NCI-H2227 treated with DMSO at 0.1 percent for 48 hours (cell line): ENCODE results near the gene TMSB15C.
"Not testable (repeated sequence)": the region's sequence is repeated elsewhere in the genome, so short reads cannot be mapped to it uniquely, and the experiment has no call there.

ENCODE experiments used
- DNase-seq: peaks from one replicate; lab custom pipeline; 2025; lab: John Stamatoyannopoulos, UW

The TMSB15C gene

DNA sequence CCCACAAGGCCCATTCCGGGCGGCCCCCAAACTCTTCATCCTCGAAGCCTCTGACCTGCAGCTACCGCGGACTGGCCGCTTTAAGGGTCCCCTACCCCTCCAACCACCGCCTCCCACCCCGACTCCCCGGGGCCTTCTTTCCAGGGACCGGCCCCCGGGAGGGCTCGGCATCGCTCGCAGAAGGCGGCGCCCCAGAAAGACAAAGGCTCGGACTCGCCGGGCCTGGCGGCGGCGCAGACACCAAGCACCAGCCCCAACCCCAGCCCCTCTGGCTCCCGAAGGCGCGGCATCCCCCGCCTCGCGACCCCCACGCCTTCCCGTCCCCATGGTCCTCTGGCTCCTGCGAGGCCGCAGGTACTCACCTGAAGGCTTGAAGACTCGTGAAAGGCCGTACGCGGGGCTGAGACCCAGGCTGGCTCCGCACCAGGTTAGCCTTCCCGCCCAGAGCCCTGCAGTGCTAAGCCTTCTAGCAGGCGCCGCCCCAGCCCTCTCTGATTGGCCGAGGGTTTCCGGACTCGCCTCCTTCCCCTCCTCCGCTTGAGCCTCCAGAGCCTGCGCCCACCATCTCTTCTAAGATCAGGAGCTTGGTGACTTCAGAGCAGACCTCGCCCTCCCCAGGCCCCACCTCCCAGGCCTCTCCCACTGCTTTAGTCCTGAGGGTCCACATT is at the start of gene TMSB15C:
Gene TMSB15C (minus strand): TSS at position 459 of the 668 bp plus-strand sequence.
- not testable (repeated sequence) for DNase-seq

DNA sequence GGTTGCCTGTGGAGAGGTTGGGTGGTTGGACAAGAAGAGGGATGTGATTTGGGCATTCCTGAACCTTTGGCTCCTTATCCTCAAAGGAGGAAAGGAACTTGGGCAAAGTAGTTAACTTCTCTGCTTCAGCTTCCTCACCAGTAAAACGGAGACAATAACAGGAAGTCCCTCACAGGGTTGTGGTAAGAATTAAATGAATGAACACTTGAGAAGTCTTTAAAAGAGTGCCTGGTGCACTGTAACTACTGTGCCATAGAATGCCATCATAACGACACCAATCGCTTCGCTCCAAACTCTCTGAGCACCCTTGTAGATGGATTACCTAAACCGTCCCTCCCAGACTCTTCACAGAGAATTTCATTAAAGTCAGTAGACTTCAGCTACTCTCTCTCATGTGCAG is 46.8 kb upstream of the TMSB15C start:
- DNase-seq: no peak

DNA sequence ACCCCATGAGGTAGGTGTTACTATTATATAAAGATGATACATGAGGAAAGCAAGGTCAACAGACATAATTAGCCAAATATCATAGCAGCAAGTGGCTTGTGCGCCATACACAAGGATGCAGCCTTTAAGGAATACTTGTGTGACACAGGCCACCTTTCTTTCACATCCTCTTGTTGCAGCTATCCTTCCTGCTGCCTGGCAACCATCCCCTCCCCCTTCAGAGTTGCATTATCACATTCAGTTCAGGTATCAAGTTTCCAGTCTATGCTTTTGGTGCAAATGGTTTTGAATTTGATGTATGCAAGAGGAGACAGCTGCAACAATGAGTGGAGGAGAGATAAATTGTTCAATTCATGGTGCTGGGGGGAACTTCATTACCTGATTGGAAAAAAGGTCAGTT is 42.7 kb upstream of the TMSB15C start:
- no peak for DNase-seq

DNA sequence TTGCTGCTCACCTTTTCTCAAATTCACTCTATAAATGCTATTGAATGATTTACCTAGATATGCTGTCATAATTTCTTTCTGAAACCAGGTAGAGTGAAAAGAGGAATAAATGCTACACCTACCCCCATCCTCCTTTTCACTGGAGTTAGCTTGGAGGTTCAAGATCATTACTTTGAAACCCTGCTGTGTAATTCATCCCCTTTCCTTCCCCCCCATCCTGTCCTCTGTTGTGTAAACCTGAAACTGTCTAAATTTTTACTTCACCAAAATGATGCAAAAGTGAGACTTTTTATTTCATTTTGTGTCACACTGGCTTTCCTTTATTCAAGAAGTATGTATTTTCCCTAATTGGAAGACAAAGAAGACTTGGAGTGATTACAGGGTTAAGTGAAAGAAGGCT is 41.7 kb upstream of the TMSB15C start:
- no peak for DNase-seq

DNA sequence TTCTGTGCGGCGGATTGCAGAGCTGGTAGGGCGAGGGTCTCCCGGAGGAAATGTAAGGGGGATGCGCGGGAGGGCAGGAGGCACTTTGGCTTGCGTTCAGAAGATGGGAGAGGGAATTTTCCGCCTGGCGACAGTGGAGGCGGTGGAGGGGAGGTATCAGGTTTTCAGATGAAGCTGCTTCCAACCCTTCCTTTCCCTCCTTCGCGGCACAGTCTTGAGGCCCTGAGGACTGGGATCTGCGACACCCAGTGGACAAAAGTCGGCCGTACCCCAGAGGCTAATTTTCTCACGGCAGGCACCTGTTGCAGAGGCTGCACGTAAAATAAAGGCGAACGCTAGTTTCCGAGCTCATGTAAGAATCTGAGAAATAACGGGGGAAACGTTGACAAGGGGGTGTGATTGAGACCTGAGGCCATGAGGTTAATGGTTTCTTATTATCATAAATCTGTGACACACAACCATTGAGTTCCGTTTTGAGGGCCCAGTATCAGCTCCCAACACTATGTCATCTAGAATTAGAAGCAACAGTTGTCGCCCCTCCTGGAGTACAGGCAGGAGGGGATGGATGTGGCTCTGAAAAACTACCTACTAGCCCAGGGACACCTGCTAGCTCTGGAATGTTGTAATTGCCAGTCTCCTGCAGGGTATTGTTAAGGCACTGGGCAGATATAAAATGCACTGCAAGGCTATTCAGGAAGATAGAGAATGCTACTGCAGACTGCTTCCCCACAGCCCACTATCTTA is 37.4 kb upstream of the TMSB15C start:
- peak; percentile 67 for DNase-seq

DNA sequence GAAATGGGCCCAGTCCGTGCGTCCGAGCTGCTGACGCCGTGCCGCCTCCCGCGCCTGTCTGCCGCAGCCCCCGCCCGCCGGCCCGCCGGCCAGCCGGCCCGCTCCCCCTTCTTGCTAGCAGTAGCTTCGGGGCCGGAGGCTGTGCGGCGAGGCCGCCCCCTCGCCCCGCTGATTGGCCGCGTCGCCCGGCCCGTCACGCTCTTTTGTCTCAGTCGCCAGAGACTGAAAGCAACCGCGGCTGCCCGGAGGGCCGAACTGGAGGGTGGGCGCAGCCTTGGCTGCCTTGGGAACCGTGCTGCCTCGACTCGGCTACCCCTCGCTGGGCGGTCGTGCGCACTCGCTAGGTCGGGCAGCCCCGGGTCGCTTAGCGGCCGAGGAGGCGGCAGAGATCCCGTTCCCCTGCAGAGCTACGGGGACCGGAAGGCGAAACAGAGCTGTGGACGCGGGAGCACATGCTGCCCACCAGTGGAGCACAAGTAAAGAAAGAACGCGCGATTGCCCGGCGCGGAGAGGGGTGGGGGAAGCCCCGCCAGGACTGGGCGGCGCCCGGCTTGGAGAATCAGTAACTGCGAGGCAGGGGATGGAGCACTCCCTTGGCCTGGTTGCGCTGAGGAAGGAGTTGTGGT is 36.4 kb upstream of the TMSB15C start, which contains the start of gene ZCCHC18:
Gene ZCCHC18 (plus strand): TSS at position 198 of the 626 bp plus-strand sequence. CDS start 1,589 bp downstream, outside the sequence.
- DNase-seq: peak; percentile 87

DNA sequence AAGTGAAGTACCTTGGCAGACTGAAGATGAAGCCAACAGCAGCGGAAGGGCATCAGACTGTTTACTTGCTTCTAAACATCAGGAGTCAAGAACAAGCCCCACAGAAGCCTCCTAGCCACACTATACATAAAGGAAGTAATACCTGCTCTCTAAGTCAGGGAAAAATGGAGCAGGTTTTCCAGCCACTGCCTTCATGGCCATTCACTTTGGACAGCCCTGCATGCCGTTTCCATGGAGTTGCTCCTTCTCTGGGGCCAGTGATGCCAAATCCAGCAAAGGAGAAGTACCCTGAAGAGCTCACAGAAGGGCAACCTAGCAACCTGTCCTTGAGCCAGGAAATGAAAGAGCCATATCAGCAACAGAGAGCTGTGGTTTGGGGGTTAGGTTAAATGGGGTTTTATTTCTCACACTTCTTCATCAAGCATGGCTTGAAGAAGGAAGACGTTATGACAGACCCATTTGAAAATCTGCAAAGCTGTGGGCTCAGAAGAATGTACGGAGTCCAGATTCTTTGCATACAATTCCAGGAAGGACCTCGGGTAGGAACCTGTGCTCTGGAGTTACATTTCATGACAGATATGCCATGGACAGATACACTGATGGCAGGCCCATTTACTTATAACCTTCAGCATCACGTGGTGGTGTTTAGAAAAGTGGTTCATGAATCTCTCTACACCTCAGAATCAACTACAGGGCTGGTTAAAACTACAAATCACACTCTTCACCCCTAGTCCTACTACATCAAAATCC is 34.6 kb upstream of the TMSB15C start:
- DNase-seq: not testable (repeated sequence)

DNA sequence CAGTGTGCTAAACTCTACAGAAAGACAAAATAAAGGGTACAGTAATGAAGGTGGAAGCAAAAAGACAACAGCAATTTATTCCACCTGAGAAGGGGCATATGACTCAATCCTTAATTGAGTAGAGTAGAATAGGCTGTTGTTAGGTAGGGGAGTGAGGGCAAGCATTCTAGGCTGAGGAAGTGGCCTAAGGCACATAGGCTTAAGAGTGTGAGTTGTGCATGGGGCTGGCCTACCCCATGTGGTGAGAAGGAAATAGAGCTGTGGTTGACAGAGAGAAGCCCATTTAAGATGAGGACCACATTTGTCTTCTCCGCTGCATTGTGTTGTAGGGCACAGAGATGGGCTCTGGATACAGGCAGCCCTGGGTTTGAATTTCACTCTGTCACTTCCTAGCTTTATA is 32.9 kb upstream of the TMSB15C start:
- DNase-seq: no peak

DNA sequence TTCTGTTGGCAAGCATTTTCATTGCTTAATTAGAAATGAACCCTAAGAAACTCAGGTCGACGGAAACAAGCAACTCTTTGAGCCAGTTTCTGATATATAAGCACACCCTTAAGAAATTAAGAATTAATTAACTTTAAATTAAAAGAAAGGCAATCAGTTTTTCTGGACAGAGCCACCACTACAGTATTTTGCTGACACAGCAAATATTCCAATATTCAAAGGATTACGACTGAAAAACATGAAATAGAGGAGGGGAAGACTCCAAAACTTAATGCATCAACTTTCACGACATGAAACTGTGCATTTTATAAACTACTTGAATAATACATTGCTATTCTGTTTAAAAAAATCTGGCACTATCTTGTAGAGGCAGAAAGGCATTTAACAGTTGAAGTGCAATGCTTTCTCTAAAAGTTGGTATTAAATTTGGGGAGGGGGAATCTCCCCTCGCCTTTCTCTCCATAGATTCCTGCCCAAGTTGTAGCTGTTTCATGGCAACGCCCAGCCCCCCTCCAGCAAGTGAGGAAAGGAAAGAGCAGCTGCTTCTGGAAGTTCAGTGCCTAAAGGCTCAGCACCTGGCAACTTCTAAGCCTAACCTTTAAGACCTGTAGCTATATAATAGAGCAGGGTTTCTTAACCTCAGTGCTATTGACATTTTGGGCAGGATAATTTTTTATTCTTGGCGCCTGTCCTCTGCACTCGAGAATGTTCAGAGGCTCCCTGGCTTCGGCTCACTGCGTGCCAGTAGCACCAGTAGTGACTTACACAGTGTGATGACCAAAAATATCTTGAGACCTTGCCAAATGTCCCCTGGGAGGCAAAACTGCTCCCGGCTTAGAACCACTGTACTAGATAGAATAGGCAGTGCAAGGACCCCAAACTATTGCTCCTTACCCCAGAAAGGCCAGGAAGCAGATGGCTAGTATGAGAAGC is 29.6 kb upstream of the TMSB15C start:
- DNase-seq: no peak

DNA sequence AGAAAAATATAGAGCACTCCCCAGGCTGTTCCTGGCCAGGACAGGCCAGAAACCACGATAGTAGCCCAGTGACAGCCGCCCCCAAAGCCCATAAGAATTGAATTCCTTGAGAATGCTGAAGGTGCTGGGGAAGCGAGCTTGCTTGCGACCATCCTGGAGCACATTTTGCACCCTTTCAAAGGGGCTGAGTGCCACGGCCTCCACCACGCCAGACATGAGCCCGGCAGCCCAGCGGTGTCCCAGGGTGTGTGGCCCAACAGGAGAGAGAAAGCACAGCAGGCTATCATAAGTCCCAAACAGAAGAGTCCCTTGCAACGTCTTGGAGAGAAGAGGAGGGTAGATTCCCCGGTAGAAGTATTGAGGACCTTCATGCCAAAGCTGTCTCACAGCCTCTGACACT is 28.6 kb upstream of the TMSB15C start:
- DNase-seq: no peak

DNA sequence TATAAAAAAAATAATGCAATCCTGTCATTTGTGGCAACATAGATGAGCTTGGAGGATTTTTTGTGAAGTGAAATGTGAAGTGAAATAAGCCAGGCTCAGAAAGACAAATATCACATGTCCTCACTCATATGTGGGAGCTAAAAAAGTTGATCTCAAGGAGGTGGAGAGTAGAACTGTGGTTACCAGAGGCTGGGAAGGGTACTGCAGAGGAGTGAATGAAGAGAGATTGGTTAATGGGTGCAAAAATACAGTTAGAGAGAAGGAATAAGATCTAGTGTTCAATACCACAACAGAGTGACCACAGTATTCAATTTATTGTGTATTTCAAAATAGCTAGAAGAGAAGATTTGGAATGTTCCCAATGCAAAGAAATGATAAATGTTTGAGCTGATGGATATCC is 22.9 kb upstream of the TMSB15C start:
- DNase-seq: no peak

DNA sequence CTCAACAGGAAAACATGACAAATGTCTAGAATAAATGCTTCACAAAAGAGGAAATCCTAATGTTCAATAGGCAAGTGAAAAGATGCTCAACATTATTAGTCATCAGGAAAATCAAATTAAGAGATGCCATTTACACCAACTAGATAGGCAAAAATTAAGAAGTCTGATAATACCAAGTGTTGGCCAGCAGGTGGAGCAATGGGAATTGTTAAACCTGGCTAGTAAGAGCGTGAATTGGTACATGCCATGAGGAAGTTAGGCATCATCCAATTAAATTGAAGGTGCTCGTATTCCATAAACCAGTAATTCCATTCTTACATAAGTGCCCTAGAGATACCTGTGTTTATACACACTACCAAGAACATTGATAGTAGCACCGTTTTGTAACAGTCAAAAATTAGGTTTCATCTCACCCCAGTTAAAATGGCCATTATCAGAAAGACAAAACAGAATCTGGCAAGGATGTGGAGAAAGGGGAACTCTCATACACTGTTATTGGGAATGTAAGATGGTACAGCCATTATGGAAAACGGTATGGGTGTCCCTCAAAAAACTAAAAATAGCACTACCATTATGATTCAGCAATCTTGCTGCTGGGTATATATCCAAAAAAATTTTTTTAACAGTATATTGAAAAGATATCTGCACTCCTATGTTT is 22.2 kb upstream of the TMSB15C start:
- DNase-seq: peak; percentile 76

DNA sequence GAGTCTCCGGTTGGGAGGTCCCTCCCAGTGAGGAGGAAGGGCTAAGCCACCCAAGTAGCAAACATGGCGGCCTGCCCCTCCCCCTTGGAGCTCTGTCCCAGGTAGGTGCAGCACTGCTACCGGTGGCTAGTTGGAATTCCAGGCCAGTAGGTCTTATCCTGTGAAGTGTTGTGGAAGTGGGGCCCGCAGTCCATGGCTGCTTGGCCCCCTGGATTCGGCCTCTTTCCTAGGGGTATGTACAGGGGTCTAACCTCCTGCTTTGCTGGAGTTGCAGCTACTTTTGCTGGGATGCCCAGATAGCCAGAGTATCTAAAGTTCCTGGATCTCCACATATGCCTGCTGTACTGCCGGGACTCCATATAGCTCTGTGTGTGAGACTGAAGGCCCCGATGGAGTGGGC is 9.9 kb upstream of the TMSB15C start:
- no peak for DNase-seq

DNA sequence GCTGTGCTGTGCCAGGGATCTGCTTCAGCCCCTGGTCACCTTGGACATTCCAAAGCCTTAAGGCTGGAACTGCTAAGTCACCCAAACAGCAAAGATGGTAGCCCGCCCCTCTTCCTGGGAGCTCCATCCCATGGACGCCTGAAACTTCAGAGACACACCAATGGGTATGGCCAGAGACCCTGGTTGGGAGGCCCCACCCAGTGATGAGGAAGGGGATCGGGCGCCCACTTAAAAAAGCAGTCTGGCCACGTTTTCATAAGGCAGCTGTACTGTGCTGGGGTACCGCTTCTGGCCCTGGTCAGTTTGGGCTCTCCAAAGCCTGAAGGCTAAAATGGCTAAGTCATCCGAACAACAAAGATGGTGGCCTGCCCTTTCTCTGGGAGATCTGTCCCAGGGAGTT is 9.4 kb upstream of the TMSB15C start:
- DNase-seq: no peak

DNA sequence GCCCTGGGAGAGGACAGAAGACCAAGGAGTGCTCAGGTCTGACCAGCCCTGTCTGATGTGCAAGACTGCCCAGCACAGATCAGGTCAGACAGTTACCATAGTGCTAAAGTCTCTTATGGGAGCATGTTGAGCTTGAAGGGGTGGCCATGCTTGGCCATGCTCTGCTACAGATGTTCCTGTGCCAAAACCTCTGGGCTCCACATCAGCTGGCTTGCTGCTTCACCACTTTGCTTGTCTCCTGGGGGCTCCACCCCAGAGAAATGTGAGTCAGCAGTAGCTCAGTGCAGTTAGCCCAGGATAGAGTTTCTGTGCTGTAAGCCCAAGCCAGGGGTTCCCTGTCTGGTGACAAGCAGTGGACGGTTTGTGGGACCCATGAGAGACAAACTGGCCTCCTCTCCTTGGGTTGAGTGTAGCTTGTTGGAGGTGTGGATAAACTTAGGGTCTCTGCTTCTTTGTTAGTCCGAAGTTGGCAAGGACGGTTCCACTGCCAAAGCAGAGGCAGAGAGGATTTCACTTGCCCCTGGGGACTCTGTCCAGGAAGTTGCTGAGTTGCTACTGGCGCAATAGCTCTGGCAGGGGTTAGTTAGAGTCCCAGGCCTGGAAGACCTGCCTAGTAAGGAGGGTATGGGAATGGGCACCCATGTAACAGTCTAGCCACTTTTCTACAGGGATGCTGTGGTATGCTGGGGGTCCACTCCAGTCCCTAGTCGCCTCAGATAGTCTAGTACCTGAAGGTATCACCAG is 8.7 kb upstream of the TMSB15C start:
- no peak for DNase-seq

DNA sequence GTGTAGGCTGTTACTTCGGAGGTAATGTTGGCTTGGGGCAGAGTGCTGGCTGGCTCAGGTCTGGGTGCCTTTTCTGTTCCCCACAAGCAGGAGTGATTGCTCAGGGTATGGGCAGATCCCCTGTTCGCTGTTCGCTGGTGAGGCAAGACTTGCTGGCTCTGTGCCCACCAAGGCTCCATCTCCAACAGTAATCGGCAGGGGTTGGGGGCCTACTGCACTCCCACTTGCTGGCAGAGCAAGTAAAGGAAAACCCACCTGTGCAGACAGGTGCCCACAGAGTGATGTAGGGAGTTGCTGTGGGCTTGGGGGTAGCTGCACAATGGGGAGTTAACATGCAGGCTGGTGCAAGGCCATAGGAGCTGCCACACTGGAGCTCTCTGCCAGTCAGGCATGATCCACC is 8.0 kb upstream of the TMSB15C start:
- DNase-seq: no peak

DNA sequence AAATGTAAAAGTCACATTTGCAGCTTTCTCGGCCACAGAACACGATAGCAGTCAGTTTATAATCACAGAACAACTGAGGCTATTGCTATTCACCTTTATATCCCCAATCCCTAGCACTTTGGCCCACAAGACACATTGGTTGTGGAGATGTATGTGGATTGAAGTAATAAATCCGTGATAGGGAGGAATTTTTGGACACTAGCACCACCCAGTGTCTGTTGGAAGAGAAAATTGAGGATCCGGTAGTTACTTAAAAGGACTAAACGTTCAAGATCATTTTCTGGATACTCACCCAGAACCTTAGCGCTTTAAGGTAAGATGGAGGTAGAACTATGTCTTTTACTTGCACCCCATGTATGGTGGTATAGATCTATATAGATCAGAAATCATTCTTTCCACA is 1.8 kb upstream of the TMSB15C start:
- not testable (repeated sequence) for DNase-seq

DNA sequence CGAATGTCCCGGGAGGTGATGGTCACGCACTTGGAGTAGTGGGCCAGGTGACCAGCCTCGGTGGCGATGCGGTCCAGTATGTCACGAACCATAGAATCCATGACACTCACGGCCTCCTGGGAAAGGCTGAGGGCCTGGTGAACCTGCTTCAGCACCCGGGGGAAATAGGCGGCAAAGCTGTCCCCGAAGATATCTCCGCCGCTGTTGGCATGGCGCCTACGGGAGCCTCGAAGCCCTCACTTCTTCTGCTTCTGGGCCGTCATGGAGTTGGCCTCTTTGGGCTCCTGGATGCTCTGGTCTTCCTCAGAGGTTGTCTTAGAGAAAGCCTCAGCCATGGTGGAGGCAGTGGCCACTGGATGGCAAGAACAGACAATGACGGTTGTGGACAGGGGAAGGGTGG is 13.4 kb downstream of the TMSB15C start:
- DNase-seq: not testable (repeated sequence)

DNA sequence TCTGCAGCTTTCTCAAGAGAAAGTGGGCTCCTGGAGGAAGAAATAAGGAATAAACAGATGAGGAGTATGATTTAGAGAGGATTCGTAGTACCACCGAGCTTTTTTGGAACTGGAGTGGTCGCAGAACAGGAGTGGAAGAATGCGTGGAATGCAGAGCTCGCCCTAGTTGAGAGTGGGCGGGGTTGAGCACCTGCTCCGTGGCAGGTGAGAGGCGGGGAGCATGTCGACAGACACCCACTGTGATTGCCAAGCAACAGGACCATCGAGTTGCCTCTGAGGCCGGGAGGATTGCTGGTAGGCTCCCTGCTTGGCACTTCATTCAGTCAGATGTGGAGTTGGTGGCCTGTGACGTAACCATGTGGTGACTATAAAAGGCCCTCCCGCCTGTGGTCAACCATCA is 21.1 kb downstream of the TMSB15C start:
- not testable (repeated sequence) for DNase-seq

DNA sequence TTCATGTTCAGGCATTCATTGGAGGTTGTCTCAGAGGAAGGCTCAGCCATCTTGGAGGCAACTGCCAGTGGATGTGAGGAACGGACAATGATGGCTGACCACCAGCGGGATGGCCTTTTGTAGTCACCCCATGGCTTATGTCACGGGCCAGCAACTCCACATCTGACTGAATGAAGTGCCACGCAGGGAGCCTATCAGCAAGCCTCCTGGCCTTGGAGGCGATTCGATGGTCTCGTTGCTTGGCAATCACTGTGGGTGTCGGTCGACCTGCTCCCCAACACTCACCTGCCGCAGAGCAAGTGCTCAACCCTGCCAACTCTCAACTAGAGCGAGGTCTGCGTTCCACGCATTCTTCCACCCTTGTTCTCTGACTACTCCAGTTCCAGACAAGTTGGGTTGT is 28.9 kb downstream of the TMSB15C start:
- DNase-seq: no peak
